H9 (cell line): ENCODE measurements around the gene CHCHD10. TPM values are rescaled to one million over a fixed set of nuclear protein-coding genes. Genes with fewer than 3 reads are reported as not detected.
"Not testable (repeated sequence)": the region's sequence is repeated elsewhere in the genome, so short reads cannot be mapped to it uniquely, and the experiment has no call there.

Source experiments
- DNase-seq: peaks from one replicate; pipeline ENCODE4 v3.0.0-alpha.2; 2017
- H2AFZ ChIP-seq: one replicate; pipeline ENCODE4 v1.6.1; 2013; ENCODE audit warnings: mild to moderate bottlenecking, low read length, control low read depth, moderate library complexity
- H2AK5ac ChIP-seq: 2 replicates; pipeline ENCODE4 v1.6.1; 2013; ENCODE audit warnings: low read length, control low read depth, mixed read lengths; ENCODE audit not compliant: insufficient read length
- H2BK120ac ChIP-seq: one replicate; pipeline ENCODE4 v1.6.1; 2013; ENCODE audit warnings: low read depth, mild to moderate bottlenecking, low read length, control low read depth, inconsistent platforms; ENCODE audit not compliant: poor library complexity, severe bottlenecking
- H2BK12ac ChIP-seq: 2 replicates; pipeline ENCODE4 v1.6.1; 2013; ENCODE audit warnings: low read length, control low read depth, mixed read lengths, low read depth; ENCODE audit not compliant: insufficient read length
- H2BK15ac ChIP-seq: 2 replicates; pipeline ENCODE4 v1.6.1; 2013; ENCODE audit warnings: low read depth, low read length, control low read depth
- H2BK20ac ChIP-seq: one replicate; pipeline ENCODE4 v1.6.1; 2013; ENCODE audit warnings: low read depth, mild to moderate bottlenecking, low read length, control low read depth, inconsistent platforms; ENCODE audit not compliant: poor library complexity, severe bottlenecking
- H2BK5ac ChIP-seq: 2 replicates; pipeline ENCODE4 v1.6.1; 2013; ENCODE audit warnings: low read length, control low read depth, mixed read lengths; ENCODE audit not compliant: insufficient read length
- H3K14ac ChIP-seq: 2 replicates; pipeline ENCODE4 v1.6.1; 2013; ENCODE audit warnings: low read length, control low read depth; ENCODE audit not compliant: insufficient read depth
- H3K18ac ChIP-seq: 2 replicates; pipeline ENCODE4 v1.6.1; 2013; ENCODE audit warnings: low read depth, mild to moderate bottlenecking, mixed read lengths, low read length, control low read depth; ENCODE audit not compliant: insufficient read length
- H3K23ac ChIP-seq: 2 replicates; pipeline ENCODE4 v1.6.1; 2013; ENCODE audit warnings: low read length, control low read depth, mixed read lengths, low read depth; ENCODE audit not compliant: insufficient read length
- H3K23me2 ChIP-seq: 2 replicates; pipeline ENCODE4 v1.6.1; 2013; ENCODE audit warnings: low read depth, mild to moderate bottlenecking, mixed read lengths, low read length, control low read depth; ENCODE audit not compliant: insufficient read length, poor library complexity, severe bottlenecking
- H3K27ac ChIP-seq: 2 replicates; pipeline ENCODE4 v1.5.1; 2013; ENCODE audit warnings: low read length, control low read depth, mixed read lengths, low read depth; ENCODE audit not compliant: insufficient read length
- H3K27me3 ChIP-seq: 2 replicates; pipeline ENCODE4 v1.6.1; 2013; ENCODE audit warnings: low read length, control low read depth, inconsistent platforms; ENCODE audit not compliant: insufficient read depth
- H3K4ac ChIP-seq: 2 replicates; pipeline ENCODE4 v1.6.1; 2013; ENCODE audit warnings: low read depth, mild to moderate bottlenecking, control low read depth, inconsistent platforms, low read length, moderate library complexity
- H3K4me1 ChIP-seq: 2 replicates; pipeline ENCODE4 v1.6.1; 2013; ENCODE audit warnings: low read length, control low read depth, inconsistent platforms; ENCODE audit not compliant: insufficient read depth
- H3K4me2 ChIP-seq: 2 replicates; pipeline ENCODE4 v1.6.1; 2013; ENCODE audit warnings: low read length, control low read depth, mixed read lengths; ENCODE audit not compliant: insufficient read length, insufficient read depth
- H3K56ac ChIP-seq: 2 replicates; pipeline ENCODE4 v1.6.1; 2013; ENCODE audit warnings: low read depth, mild to moderate bottlenecking, mixed read lengths, low read length, control low read depth; ENCODE audit not compliant: insufficient read length
- H3K79me1 ChIP-seq: 2 replicates; pipeline ENCODE4 v1.6.1; 2013; ENCODE audit warnings: low read depth, mild to moderate bottlenecking, moderate library complexity, low read length, control low read depth, inconsistent platforms; ENCODE audit not compliant: insufficient read depth, poor library complexity, severe bottlenecking
- H3K79me2 ChIP-seq: 2 replicates; pipeline ENCODE4 v1.6.1; 2013; ENCODE audit warnings: low read length, control low read depth, inconsistent platforms; ENCODE audit not compliant: insufficient read depth
- H3K9ac ChIP-seq: 2 replicates; pipeline ENCODE4 v1.6.1; 2013; ENCODE audit warnings: low read length, control low read depth, mixed read lengths; ENCODE audit not compliant: insufficient read length; ENCODE audit errors: extremely low read depth
- H3K9me3 ChIP-seq: one replicate; pipeline ENCODE4 v1.6.1; 2013; ENCODE audit warnings: low read depth, low read length, inconsistent platforms; ENCODE audit not compliant: control insufficient read depth
- H3T11ph ChIP-seq: one replicate; pipeline ENCODE4 v1.6.1; 2013; ENCODE audit warnings: mild to moderate bottlenecking, low read length, control low read depth, inconsistent platforms
- H4K20me1 ChIP-seq: one replicate; pipeline ENCODE4 v1.6.1; 2013; ENCODE audit not compliant: control insufficient read depth, insufficient read length, insufficient read depth
- H4K5ac ChIP-seq: 2 replicates; pipeline ENCODE4 v1.6.1; 2013; ENCODE audit warnings: low read depth, mild to moderate bottlenecking, mixed read lengths, low read length, control low read depth; ENCODE audit not compliant: insufficient read length
- H4K8ac ChIP-seq: replicated peaks from 2 replicates; pipeline ENCODE4 v1.6.1; 2013; ENCODE audit warnings: low read length, control low read depth, mixed read lengths, low read depth; ENCODE audit not compliant: insufficient read length
- H4K91ac ChIP-seq: 2 replicates; pipeline ENCODE4 v1.6.1; 2013; ENCODE audit warnings: low read depth, mild to moderate bottlenecking, moderate library complexity, mixed read lengths, low read length, control low read depth; ENCODE audit not compliant: insufficient read length
- H3K27ac Mint-ChIP-seq, 3 experiments: 2 replicates in 2 of 3; 3 replicates in 1 of 3; pipeline ENCODE4 v1.8.0; 2020 to 2021; ENCODE audit warnings: mixed read lengths in 3 of 3, mild to moderate bottlenecking in 1 of 3, moderate library complexity in 1 of 3
- H3K27me3 Mint-ChIP-seq: 2 replicates; pipeline ENCODE4 v1.8.0; 2021; ENCODE audit warnings: low read depth, mild to moderate bottlenecking, moderate library complexity, mixed read lengths
- H3K36me3 Mint-ChIP-seq, 3 experiments: 2 replicates in 2 of 3; 3 replicates in 1 of 3; pipeline ENCODE4 v1.8.0; 2020 to 2021; ENCODE audit warnings: low read depth in 3 of 3, mixed read lengths in 3 of 3; ENCODE audit not compliant: insufficient read depth in 1 of 3
- H3K4me1 Mint-ChIP-seq, 2 experiments: 2 replicates each; pipeline ENCODE4 v1.8.0; 2020; ENCODE audit warnings: mixed read lengths in 2 of 2
- H3K4me3 Mint-ChIP-seq, 2 experiments: 2 replicates in 1 of 2; 3 replicates in 1 of 2; pipeline ENCODE4 v1.8.0; 2020 to 2021; ENCODE audit warnings: mild to moderate bottlenecking in 2 of 2, mixed read lengths in 2 of 2, moderate library complexity in 1 of 2
- H3K9me3 Mint-ChIP-seq, 2 experiments: 2 replicates in 1 of 2; 3 replicates in 1 of 2; pipeline ENCODE4 v1.8.0; 2020; ENCODE audit warnings: mild to moderate bottlenecking in 2 of 2, mixed read lengths in 2 of 2, moderate library complexity in 1 of 2
- CTCF ChIP-seq: fragments of 200-600 bp; sonication (generic); conservative IDR thresholded peaks from 3 replicates; pipeline ENCODE4 v1.8.0; 2021; ENCODE audit warnings: antibody characterized with exemption, mild to moderate bottlenecking
- WGBS: extraction: QIAGEN DNeasy Blood & Tissue Kit; methylation state at CpG from one replicate; pipeline ENCODE4 v1.1.7; 2013; ENCODE audit warnings: missing lambda C conversion rate, low lambda C conversion rate, mixed read lengths; ENCODE audit not compliant: insufficient read length; ENCODE audit errors: extremely low coverage; 5-methylcytosine and 5-hydroxymethylcytosine counted together
- total RNA-seq: library from RNA; stranded (reverse); gene quantifications from 2 replicates; pipeline ENCODE4 v1.2.1, GENCODE V29; 2021

CHCHD10 gene
- total RNA-seq, 1 experiment from 2014 or later = 53.7 TPM

GRCh38 chr22:23737696-23738095, 30.1 kb downstream of the CHCHD10 start:
- Histone ChIP-seq H3K79me2 (no peaks in the 10 kb centered on the region), H3T11ph (no peak overlapping the region), H2BK15ac (no peak overlapping the region), H3K27me3 (no peaks in the 10 kb centered on the region), H2BK5ac (no peak overlapping the region), H3K27ac (no peak overlapping the region), H3K4me1 (no peaks in the 10 kb centered on the region), H4K20me1 (no peaks in the 10 kb centered on the region), H3K79me1 (no peaks in the 10 kb centered on the region), H2BK20ac (no peak overlapping the region), H2AFZ (no peak overlapping the region), H4K91ac (no peak overlapping the region), H2AK5ac (no peak overlapping the region), H2BK120ac (no peak overlapping the region), H3K9me3 (no peaks in the 10 kb centered on the region), H3K56ac (no peak overlapping the region), H4K8ac (no peak overlapping the region), H3K9ac (no peak overlapping the region), H3K4ac (no peak overlapping the region), H3K4me2 (no peak overlapping the region), H3K23ac (no peak overlapping the region), H3K18ac (no peak overlapping the region), H3K14ac (no peak overlapping the region), H4K5ac (no peak overlapping the region), H2BK12ac (no peak overlapping the region), H3K23me2 (no peaks in the 10 kb centered on the region)
- no peak for DNase-seq
- Mint-ChIP-seq H3K27me3 (peaks cover 7% of the 10 kb centered on the region), H3K4me3 (no peak overlapping the region), H3K9me3 (no peaks in the 10 kb centered on the region), H3K36me3 (no peaks in the 10 kb centered on the region; a peak in 2 of 7 replicates), H3K27ac (no peak overlapping the region), H3K4me1 (peaks cover 0 to 3% of the 10 kb centered on the region in 2 experiments; a peak in 1 of 4 replicates)
- TF ChIP-seq CTCF = no peak

GRCh38 chr22:23728108-23728507, 39.7 kb downstream of the CHCHD10 start:
- H3K27ac Mint-ChIP-seq = peak overlapping the region in 1 of 3 experiments; percentile 74; a peak in 1 of 7 replicates
- H3K27me3 ChIP-seq, H3K9me3 Mint-ChIP-seq, H3K4me3 Mint-ChIP-seq, H2BK15ac ChIP-seq, H3K23me2 ChIP-seq, H2BK20ac ChIP-seq, H2AK5ac ChIP-seq, H3K36me3 Mint-ChIP-seq, H3K4me1 ChIP-seq, H3K79me2 ChIP-seq, H3K79me1 ChIP-seq, H4K91ac ChIP-seq, H4K20me1 ChIP-seq, H2BK120ac ChIP-seq, DNase-seq, H3K9ac ChIP-seq, H3K14ac ChIP-seq, H3K18ac ChIP-seq, H3K23ac ChIP-seq, H3K27ac ChIP-seq, H3K4ac ChIP-seq, H4K8ac ChIP-seq, H3K9me3 ChIP-seq, H4K5ac ChIP-seq, H3K56ac ChIP-seq, H2BK12ac ChIP-seq, H2AFZ ChIP-seq, H2BK5ac ChIP-seq, H3K4me1 Mint-ChIP-seq, H3K4me2 ChIP-seq, H3T11ph ChIP-seq: not testable (repeated sequence)
- no CpG with 5 or more reads among the region's 4 CpGs for WGBS
- H3K27me3 Mint-ChIP-seq = peaks cover 16% of the 10 kb centered on the region
